Calu3 (cell line): ENCODE data around the gene CLEC2D. TPM values are rescaled to one million over a fixed set of nuclear protein-coding genes. Genes with fewer than 3 reads are reported as not detected.

Source experiments
- BruUV-seq: library from RNA; stranded (reverse); fragments of 400-500 nt; replicated peaks from 2 replicates; lab custom pipeline; 2021; lab: Mats Ljungman, UMichigan
- CTCF ChIA-PET: fragments of 300-600 bp; sonication (Branson Sonifier 250); formaldehyde crosslinking; loops from one replicate; lab custom pipeline; 2022; ENCODE audit warnings: antibody characterized with exemption; lab: Charles Lee
- DNase-seq: peaks from one replicate; pipeline ENCODE4 v3.0.0; 2022
- H3K27ac Mint-ChIP-seq: one replicate; pipeline ENCODE4 v1.8.0; 2022; ENCODE audit warnings: mixed read lengths; ENCODE audit not compliant: unreplicated experiment
- H3K27me3 Mint-ChIP-seq: one replicate; pipeline ENCODE4 v1.8.0; 2022; ENCODE audit warnings: mixed read lengths; ENCODE audit not compliant: unreplicated experiment
- H3K36me3 Mint-ChIP-seq: one replicate; pipeline ENCODE4 v1.8.0; 2022; ENCODE audit warnings: mild to moderate bottlenecking, moderate library complexity, mixed read lengths; ENCODE audit not compliant: insufficient read depth, unreplicated experiment
- H3K4me1 Mint-ChIP-seq: one replicate; pipeline ENCODE4 v1.8.0; 2022; ENCODE audit warnings: mild to moderate bottlenecking, low read depth, mixed read lengths; ENCODE audit not compliant: unreplicated experiment
- H3K4me3 Mint-ChIP-seq: one replicate; pipeline ENCODE4 v1.8.0; 2022; ENCODE audit warnings: mild to moderate bottlenecking, low read depth, moderate library complexity, mixed read lengths; ENCODE audit not compliant: unreplicated experiment
- H3K9me3 Mint-ChIP-seq: one replicate; pipeline ENCODE4 v1.8.0; 2022; ENCODE audit warnings: low read depth, mixed read lengths; ENCODE audit not compliant: unreplicated experiment
- intact Hi-C: fragments of 100-400 bp; cut with micrococcal nuclease; formaldehyde crosslinking; loops from one replicate; pipeline ENCODE4 v1.10.0; 2022; ENCODE audit not compliant: unreplicated experiment
- total RNA-seq: library from RNA; stranded (reverse); gene quantifications from 2 replicates; pipeline ENCODE4 v1.2.3, GENCODE V29; 2022
- TF ChIP-seq, protein P1 (sequence below): fragments of 200-600 bp; IDR thresholded peaks from one replicate; pipeline ENCODE4 v1.8.0; 2022; ENCODE audit warnings: antibody characterized with exemption; ENCODE audit not compliant: unreplicated experiment

The CLEC2D gene
- total RNA-seq, 1 experiment from 2014 or later, result 5.8 TPM

DNA sequence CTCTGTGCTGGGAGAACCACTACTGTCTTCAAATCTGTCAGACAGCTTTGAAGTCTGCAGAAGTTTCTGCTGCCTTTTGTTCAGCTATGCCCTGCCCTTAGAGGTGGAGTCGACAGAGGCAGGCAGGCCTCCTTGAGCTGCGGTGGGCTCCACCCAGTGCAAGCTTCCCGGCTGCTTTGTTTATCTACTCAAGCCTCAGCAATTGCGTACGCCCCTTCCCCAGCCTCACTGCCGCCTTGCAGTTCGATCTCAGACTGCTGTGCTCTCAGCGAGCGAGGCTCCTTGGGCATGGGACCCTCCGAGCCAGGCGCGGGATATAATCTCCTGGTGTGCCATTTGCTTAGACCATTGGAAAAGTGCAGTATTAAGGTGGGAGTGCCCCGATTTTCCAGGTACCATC lies 36.7 kb upstream of the CLEC2D start:
- BruUV-seq, result no TSS peak
- TF ChIP-seq, protein P1, sequence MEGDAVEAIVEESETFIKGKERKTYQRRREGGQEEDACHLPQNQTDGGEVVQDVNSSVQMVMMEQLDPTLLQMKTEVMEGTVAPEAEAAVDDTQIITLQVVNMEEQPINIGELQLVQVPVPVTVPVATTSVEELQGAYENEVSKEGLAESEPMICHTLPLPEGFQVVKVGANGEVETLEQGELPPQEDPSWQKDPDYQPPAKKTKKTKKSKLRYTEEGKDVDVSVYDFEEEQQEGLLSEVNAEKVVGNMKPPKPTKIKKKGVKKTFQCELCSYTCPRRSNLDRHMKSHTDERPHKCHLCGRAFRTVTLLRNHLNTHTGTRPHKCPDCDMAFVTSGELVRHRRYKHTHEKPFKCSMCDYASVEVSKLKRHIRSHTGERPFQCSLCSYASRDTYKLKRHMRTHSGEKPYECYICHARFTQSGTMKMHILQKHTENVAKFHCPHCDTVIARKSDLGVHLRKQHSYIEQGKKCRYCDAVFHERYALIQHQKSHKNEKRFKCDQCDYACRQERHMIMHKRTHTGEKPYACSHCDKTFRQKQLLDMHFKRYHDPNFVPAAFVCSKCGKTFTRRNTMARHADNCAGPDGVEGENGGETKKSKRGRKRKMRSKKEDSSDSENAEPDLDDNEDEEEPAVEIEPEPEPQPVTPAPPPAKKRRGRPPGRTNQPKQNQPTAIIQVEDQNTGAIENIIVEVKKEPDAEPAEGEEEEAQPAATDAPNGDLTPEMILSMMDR, result no peak
- Mint-ChIP-seq H3K27ac (no peak overlapping the region), H3K27me3 (peaks cover 17% of the 10 kb centered on the region), H3K4me3 (no peak overlapping the region), H3K9me3 (no peaks in the 10 kb centered on the region), H3K36me3 (no peaks in the 10 kb centered on the region), H3K4me1 (peaks cover 18% of the 10 kb centered on the region)
- DNase-seq, result no peak
- CTCF ChIA-PET, result interaction anchor here (0.9 to 1.5 kb wide), 2 partner anchors 75 to 76 kb away, joined by 3 to 4 read pairs; no protein-coding TSS in a partner anchor
- intact Hi-C loops, result no loop called here

DNA sequence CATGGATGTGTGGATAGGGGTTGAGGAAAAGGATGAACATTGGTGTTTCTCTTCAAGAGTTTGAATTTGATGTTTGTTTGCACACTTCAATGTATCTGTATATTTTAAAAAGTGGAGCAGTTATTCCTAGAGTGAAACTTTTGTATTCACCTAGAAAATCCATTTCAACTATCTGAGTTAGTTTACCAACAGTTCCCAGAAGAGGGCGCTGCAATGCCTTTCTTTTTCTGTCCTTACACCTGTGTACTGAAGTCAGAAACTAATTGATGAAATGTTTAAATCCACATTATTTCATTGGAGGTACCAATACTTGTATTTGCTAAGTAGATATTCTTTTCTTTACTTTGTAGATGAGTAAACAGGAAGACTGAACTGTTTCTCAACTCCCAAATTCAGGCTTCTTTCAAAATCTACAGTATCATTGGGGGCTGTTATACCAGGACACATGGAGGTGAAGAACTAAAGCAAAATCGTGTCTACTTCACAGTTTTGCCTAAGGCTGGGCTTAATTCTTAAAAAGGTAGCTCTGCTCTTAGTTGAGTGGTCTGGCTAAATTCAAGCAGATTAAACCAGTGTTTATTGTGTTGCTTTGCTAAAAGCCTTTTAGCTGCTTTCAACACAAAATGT lies 35.2 kb upstream of the CLEC2D start:
- intact Hi-C loops, result loop anchor here (1.0 kb wide), 1 partner anchor 74 kb away; no protein-coding TSS in a partner anchor
- no peaks in the 10 kb centered on the region for H3K9me3 Mint-ChIP-seq
- DNase-seq, result peak; percentile 72
- H3K4me1 Mint-ChIP-seq, result peaks cover 26% of the 10 kb centered on the region
- H3K27ac Mint-ChIP-seq, result no peak overlapping the region
- CTCF ChIA-PET, result interaction anchor here (0.5 to 1.5 kb wide), 2 partner anchors 60 to 74 kb away, joined by 4 to 7 read pairs; no protein-coding TSS in a partner anchor
- H3K4me3 Mint-ChIP-seq, result no peak overlapping the region
- BruUV-seq, result no TSS peak
- TF ChIP-seq, protein P1, result peak; percentile 69
- peaks cover 17% of the 10 kb centered on the region for H3K27me3 Mint-ChIP-seq
- no peaks in the 10 kb centered on the region for H3K36me3 Mint-ChIP-seq

DNA sequence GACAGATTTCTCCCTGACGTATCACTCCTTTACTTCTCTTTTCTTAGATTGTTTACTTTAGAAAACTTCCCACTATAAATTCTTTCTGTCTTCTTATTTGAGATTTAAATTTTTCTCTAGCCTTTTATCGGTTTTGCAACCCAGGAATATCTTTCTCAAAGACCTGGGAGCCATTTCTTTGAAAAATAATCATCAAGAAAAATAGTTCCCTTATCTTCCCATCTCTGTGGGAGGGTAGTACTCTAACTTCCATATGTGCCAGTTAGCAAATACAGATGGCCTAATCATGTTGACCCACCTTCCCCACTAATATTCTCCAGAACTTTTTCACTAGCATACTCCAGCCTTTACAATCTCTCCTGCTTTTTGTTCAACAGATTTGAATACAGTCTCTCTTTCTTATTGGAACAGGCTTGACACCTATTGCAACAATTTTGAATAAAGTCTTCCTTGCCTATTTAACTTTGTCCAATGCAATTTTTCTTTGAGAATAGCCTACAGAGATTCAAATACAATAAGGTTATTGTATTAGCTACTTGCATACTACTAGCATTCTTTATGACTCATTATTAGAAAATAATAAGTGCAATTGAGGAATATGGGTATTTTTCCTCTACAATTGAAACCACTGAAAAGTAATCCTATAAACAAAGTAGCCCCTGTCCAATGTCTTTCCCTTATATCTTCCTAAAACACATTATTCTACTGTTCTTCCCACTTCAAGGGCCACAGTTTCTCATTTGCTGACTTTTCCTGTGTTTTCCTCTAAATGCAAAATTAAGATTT lies 34.4 kb upstream of the CLEC2D start:
- no peak overlapping the region for H3K4me3 Mint-ChIP-seq

DNA sequence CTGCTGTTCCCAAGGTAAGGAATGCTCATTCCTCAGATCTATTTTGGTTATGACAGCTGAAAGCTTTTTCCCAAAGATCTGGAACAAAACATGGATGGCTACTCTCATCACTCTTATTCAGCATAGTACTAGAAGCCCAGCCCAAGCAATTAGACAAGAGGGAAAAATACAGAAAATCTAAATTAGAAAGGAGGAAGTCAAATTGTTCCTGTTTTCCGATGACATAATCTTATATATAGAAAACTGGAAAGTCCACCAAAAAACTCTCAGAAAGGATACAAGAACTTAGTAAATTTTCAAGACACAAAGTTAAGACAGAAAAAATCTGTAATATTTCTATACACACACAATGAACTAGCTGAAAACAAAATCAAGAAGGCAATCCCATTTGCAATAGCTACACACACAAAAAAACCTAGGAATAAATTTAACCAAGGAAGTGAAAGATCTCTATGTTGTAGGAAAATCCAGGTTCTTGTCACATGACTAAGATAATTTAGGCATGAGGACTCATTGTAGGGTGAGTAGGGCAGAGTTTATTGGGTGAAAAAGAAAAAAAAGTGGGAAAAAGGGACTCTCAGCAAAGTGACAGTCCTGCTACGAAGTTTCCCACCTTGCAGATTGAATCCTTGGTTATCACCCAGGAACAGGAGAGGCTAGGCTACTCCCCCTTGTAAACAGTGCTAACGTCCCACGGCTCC lies 33.2 kb upstream of the CLEC2D start:
- no TSS peak for BruUV-seq
- H3K4me1 Mint-ChIP-seq, result peaks cover 26% of the 10 kb centered on the region
- no peak overlapping the region for H3K4me3 Mint-ChIP-seq
- peaks cover 4% of the 10 kb centered on the region for H3K27me3 Mint-ChIP-seq
- DNase-seq, result no peak
- no peaks in the 10 kb centered on the region for H3K9me3 Mint-ChIP-seq
- intact Hi-C loops, result no loop called here
- no peak overlapping the region for H3K27ac Mint-ChIP-seq
- CTCF ChIA-PET, result no interaction called here
- H3K36me3 Mint-ChIP-seq, result no peaks in the 10 kb centered on the region
- TF ChIP-seq, protein P1, result no peak

More for the DNA sequence above, 34.4 kb upstream of the CLEC2D start:
- Mint-ChIP-seq H3K9me3 (no peaks in the 10 kb centered on the region), H3K27me3 (peaks cover 15% of the 10 kb centered on the region), H3K27ac (no peak overlapping the region), H3K4me1 (peaks cover 26% of the 10 kb centered on the region), H3K36me3 (no peaks in the 10 kb centered on the region)
- DNase-seq, result no peak
- CTCF ChIA-PET, result interaction anchor here (0.5 kb wide), 1 partner anchor 59 kb away, joined by 7 read pairs; no protein-coding TSS in a partner anchor
- no TSS peak for BruUV-seq
- TF ChIP-seq, protein P1, result no peak
- intact Hi-C loops, result loop anchor here (1.0 kb wide), 1 partner anchor 73 kb away; no protein-coding TSS in a partner anchor
